Caco-2 (cell line): Measurements from ENCODE around the gene CTAG1B. TPM values are rescaled to one million over a fixed set of nuclear protein-coding genes. Genes with fewer than 3 reads are reported as not detected.

ENCODE experiments used
- BruUV-seq: library from RNA; stranded (reverse); fragments of 400-500 nt; replicated peaks from 2 replicates; lab custom pipeline; 2021; lab: Mats Ljungman, UMichigan
- CTCF ChIA-PET: fragments of 300-600 bp; sonication (Branson Sonifier 250); formaldehyde crosslinking; loops from one replicate; lab custom pipeline; 2022; ENCODE audit warnings: antibody characterized with exemption; lab: Charles Lee
- POLR2A ChIA-PET: fragments of 300-600 bp; sonication (Branson Sonifier 250); formaldehyde crosslinking; loops from one replicate; lab custom pipeline; 2022; ENCODE audit warnings: antibody characterized with exemption; lab: Charles Lee
- DNase-seq, 2 experiments: peaks; one replicate each; pipeline versions ENCODE4 v3.0.0 to v3.0.0-alpha.2; 2020 to 2022
- H3K27me3 ChIP-seq: replicated peaks from 2 replicates; pipeline ENCODE4 v1.6.0; 2011; ENCODE audit warnings: low read length; ENCODE audit not compliant: control insufficient read depth, insufficient read depth
- H3K36me3 ChIP-seq: 2 replicates; pipeline ENCODE4 v1.5.1; 2011; ENCODE audit warnings: low read length; ENCODE audit not compliant: control insufficient read depth, insufficient read depth
- H3K4me1 ChIP-seq: fragments of 250-450 bp; sonication (Bioruptor Pico); 2 replicates; pipeline ENCODE4 v1.5.1; 2020; ENCODE audit warnings: mild to moderate bottlenecking
- H3K4me3 ChIP-seq: 2 replicates; pipeline ENCODE4 v1.5.1; 2011; ENCODE audit warnings: low read depth, mild to moderate bottlenecking, control low read depth, low read length
- H3K9me3 ChIP-seq: fragments of 250-450 bp; sonication (Bioruptor Pico); 2 replicates; pipeline ENCODE4 v1.5.1; 2020; ENCODE audit warnings: mild to moderate bottlenecking, moderate library complexity
- H3K27ac Mint-ChIP-seq: one replicate; pipeline ENCODE4 v1.8.0; 2022; ENCODE audit warnings: mixed read lengths; ENCODE audit not compliant: unreplicated experiment
- H3K27me3 Mint-ChIP-seq: one replicate; pipeline ENCODE4 v1.8.0; 2022; ENCODE audit warnings: mixed read lengths; ENCODE audit not compliant: insufficient read depth, unreplicated experiment
- H3K36me3 Mint-ChIP-seq: one replicate; pipeline ENCODE4 v1.8.0; 2022; ENCODE audit warnings: mild to moderate bottlenecking, mixed read lengths; ENCODE audit not compliant: insufficient read depth, unreplicated experiment
- H3K4me1 Mint-ChIP-seq: one replicate; pipeline ENCODE4 v1.8.0; 2022; ENCODE audit warnings: low read depth, mixed read lengths; ENCODE audit not compliant: unreplicated experiment
- H3K4me3 Mint-ChIP-seq: one replicate; pipeline ENCODE4 v1.8.0; 2022; ENCODE audit warnings: mild to moderate bottlenecking, moderate library complexity, mixed read lengths; ENCODE audit not compliant: unreplicated experiment
- H3K9me3 Mint-ChIP-seq: one replicate; pipeline ENCODE4 v1.8.0; 2022; ENCODE audit warnings: mixed read lengths; ENCODE audit not compliant: unreplicated experiment
- CTCF ChIP-seq, 2 experiments: fragments of 200-600 bp in 1 of 2; IDR thresholded peaks; 1 replicate in 1 of 2; 2 replicates in 1 of 2; pipeline versions ENCODE4 v1.5.1 to v1.8.0; 2011 to 2022; ENCODE audit warnings: antibody characterized with exemption in 1 of 2, control low read depth in 1 of 2, inconsistent platforms in 1 of 2, low read depth in 1 of 2, low read length in 1 of 2, mild to moderate bottlenecking in 1 of 2, moderate library complexity in 1 of 2; ENCODE audit not compliant: insufficient read depth in 1 of 2, severe bottlenecking in 1 of 2, unreplicated experiment in 1 of 2
- intact Hi-C: fragments of 100-400 bp; cut with micrococcal nuclease; formaldehyde crosslinking; loops from one replicate; pipeline ENCODE4 v1.10.0; 2022; ENCODE audit not compliant: unreplicated experiment
- total RNA-seq: library from RNA; stranded (reverse); gene quantifications from 2 replicates; pipeline ENCODE4 v1.2.3, GENCODE V29; 2022

CTAG1B gene
- total RNA-seq, 1 experiment from 2014 or later, result not detected

- no peak overlapping the region for H3K4me3 ChIP-seq
- TF ChIP-seq CTCF (IDR thresholded peaks at IDR 0.05; ENCODE audit: insufficient read depth in 1 of 2, low read depth in 1 of 2, low read length in 1 of 2, severe bottlenecking in 1 of 2, unreplicated experiment in 1 of 2), result no peak
- H3K36me3 ChIP-seq, result no peaks in the 10 kb centered on the region
- H3K9me3 Mint-ChIP-seq, result peaks cover 10% of the 10 kb centered on the region
- intact Hi-C loops, result no loop called here
- POLR2A ChIA-PET, result no interaction called here
- H3K9me3 ChIP-seq, result no peaks in the 10 kb centered on the region
- peaks cover 3% of the 10 kb centered on the region for H3K27me3 Mint-ChIP-seq
- H3K27ac Mint-ChIP-seq, result no peak overlapping the region
- no TSS peak for BruUV-seq
- DNase-seq, result peak; percentile 26 to 43
- no peaks in the 10 kb centered on the region for H3K4me1 ChIP-seq
- H3K4me3 Mint-ChIP-seq, result no peak overlapping the region
- no peaks in the 10 kb centered on the region for H3K4me1 Mint-ChIP-seq
- CTCF ChIA-PET, result no interaction called here
- H3K36me3 Mint-ChIP-seq, result no peaks in the 10 kb centered on the region
- H3K27me3 ChIP-seq, result no peaks in the 10 kb centered on the region
Observed at GRCh38 chrX:154596290-154596929, 22.7 kb downstream of the CTAG1B start.

GRCh38 chrX:154595559-154596249, 23.4 kb downstream of the CTAG1B start:
- Histone ChIP-seq H3K27me3 (no peaks in the 10 kb centered on the region), H3K9me3 (no peaks in the 10 kb centered on the region), H3K4me1 (no peaks in the 10 kb centered on the region), H3K4me3 (no peak overlapping the region), H3K36me3 (no peaks in the 10 kb centered on the region)
- H3K27ac Mint-ChIP-seq, result no peak overlapping the region
- no peak for TF ChIP-seq CTCF (IDR thresholded peaks at IDR 0.05; ENCODE audit: insufficient read depth in 1 of 2, low read depth in 1 of 2, low read length in 1 of 2, severe bottlenecking in 1 of 2, unreplicated experiment in 1 of 2)
- no peaks in the 10 kb centered on the region for H3K4me1 Mint-ChIP-seq
- CTCF ChIA-PET, result no interaction called here
- POLR2A ChIA-PET, result no interaction called here
- no TSS peak for BruUV-seq
- peaks cover 10% of the 10 kb centered on the region for H3K9me3 Mint-ChIP-seq
- DNase-seq, result no peak
- peaks cover 3% of the 10 kb centered on the region for H3K27me3 Mint-ChIP-seq
- intact Hi-C loops, result no loop called here
- H3K4me3 Mint-ChIP-seq, result no peak overlapping the region
- no peaks in the 10 kb centered on the region for H3K36me3 Mint-ChIP-seq

- BruUV-seq, result no TSS peak
- Histone ChIP-seq H3K27me3 (no peaks in the 10 kb centered on the region), H3K4me3 (no peak overlapping the region), H3K36me3 (no peaks in the 10 kb centered on the region), H3K4me1 (no peaks in the 10 kb centered on the region), H3K9me3 (no peaks in the 10 kb centered on the region)
- TF ChIP-seq CTCF (IDR thresholded peaks at IDR 0.05; ENCODE audit: insufficient read depth in 1 of 2, low read depth in 1 of 2, low read length in 1 of 2, severe bottlenecking in 1 of 2, unreplicated experiment in 1 of 2), result no peak
- CTCF ChIA-PET, result no interaction called here
- peaks cover 3% of the 10 kb centered on the region for H3K27me3 Mint-ChIP-seq
- no peak for DNase-seq
- peaks cover 10% of the 10 kb centered on the region for H3K9me3 Mint-ChIP-seq
- H3K4me1 Mint-ChIP-seq, result no peaks in the 10 kb centered on the region
- POLR2A ChIA-PET, result no interaction called here
- H3K27ac Mint-ChIP-seq, result no peak overlapping the region
- H3K36me3 Mint-ChIP-seq, result no peaks in the 10 kb centered on the region
- intact Hi-C loops, result no loop called here
- no peak overlapping the region for H3K4me3 Mint-ChIP-seq
Observed at GRCh38 chrX:154594491-154594890, 24.6 kb downstream of the CTAG1B start.
